Stimulated activated naive B cell treated with anti-CD40 and anti-IgM and Interleukin-4, amounts not matched to agents 10 μg/mL and 1 μg/mL and 100 μg/mL, for 72 hours (primary cell): Measurements from ENCODE around the gene WDTC1.

Experiments used
- ATAC-seq, 2 donors: fragments of 150-1000 bp; cut with Tn5 transposase; replicated peaks; 2 replicates each; pipeline ENCODE4 v1.10.0; 2021; ENCODE audit warnings: moderate library complexity in 1 of 2
- DNase-seq: peaks from one replicate; pipeline ENCODE4 v3.0.0; 2021
- H3K27ac Mint-ChIP-seq: one replicate; pipeline ENCODE4 v1.8.0; 2022; ENCODE audit warnings: mild to moderate bottlenecking, mixed read lengths
- H3K27me3 Mint-ChIP-seq, 2 donors: one replicate each; pipeline ENCODE4 v1.8.0; 2022; ENCODE audit warnings: mixed read lengths in 2 of 2
- H3K36me3 Mint-ChIP-seq, 2 donors: one replicate each; pipeline ENCODE4 v1.8.0; 2022; ENCODE audit warnings: mixed read lengths in 2 of 2, mild to moderate bottlenecking in 1 of 2
- H3K4me1 Mint-ChIP-seq, 2 donors: one replicate each; pipeline ENCODE4 v1.8.0; 2022; ENCODE audit warnings: mixed read lengths in 2 of 2, mild to moderate bottlenecking in 1 of 2
- H3K4me3 Mint-ChIP-seq, 2 donors: one replicate each; pipeline ENCODE4 v1.8.0; 2022; ENCODE audit warnings: mild to moderate bottlenecking in 2 of 2, mixed read lengths in 2 of 2, moderate library complexity in 1 of 2
- H3K9me3 Mint-ChIP-seq, 2 donors: one replicate each; pipeline ENCODE4 v1.8.0; 2022; ENCODE audit warnings: mixed read lengths in 2 of 2, mild to moderate bottlenecking in 1 of 2

The WDTC1 gene

DNA sequence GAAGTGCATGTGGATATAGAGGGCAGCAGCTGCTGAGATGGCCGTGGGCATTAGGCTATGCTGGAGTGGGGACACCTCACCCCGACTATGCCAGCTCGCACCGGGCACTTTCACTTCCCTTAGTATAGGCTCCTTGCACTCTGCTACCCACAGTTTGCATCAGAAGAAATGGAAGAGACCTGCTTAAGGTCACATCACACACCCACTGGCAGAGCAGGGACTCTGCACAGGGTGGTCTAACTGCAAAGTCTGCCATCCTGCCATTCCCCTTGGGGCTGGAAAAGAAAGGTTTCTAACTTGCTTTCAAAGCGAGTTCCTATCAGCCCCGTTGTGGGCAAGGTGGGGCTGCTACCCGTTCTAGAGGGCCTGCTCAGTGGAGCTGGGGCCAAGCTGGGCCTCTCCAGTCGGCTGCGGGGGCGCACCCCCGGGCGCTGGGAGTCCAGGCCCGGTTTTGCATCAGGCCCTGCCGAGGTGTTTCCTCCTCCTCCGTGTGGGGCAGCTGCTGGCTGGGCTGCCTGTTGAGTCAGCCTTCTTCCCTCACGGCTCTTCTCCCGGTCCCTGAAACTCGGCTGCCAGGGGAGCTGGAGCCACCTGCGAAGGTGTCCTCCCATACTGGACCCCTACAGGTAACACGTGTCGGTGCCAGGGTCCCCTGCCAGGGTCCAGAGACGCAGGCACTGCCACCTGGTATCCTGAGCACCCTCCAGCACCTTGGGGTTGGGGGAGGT lies 107.3 kb downstream of the WDTC1 start, which contains the start of gene SYTL1:
Gene SYTL1, plus strand, starts transcription at position 498 of the 728 bp plus-strand sequence. CDS start 3,313 bp downstream, outside the sequence.
- Mint-ChIP-seq H3K36me3 (peaks cover 16 to 29% of the 10 kb centered on the region in 2 donors), H3K9me3 (no peaks in the 10 kb centered on the region), H3K27me3 (no peaks in the 10 kb centered on the region), H3K4me1 (peaks cover 48 to 72% of the 10 kb centered on the region in 2 donors), H3K27ac (peak within 1 kb of the TSS; percentile 96), H3K4me3 (peak within 1 kb of the TSS; percentile 86 to 89)
- peak; percentile 85 to 86 for ATAC-seq
- DNase-seq, result peak; percentile 72

DNA sequence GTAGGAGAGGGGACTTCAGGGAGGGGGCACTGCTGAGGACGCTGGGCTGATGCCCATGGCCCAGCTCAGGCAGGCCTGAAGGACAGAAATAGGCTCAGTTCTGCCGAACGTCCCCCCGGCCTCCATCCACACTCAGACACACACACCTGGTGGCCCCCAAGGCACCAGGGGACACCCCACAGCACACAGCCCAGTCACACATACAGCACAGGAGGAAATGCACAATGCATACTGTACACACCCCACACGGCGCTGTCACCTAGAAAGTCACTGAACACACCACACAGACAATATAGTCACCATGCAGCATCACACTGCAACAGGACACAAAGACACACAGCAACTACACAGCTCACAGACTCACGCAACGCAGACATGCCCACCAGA lies 108.0 kb downstream of the WDTC1 start:
- Mint-ChIP-seq H3K9me3 (no peaks in the 10 kb centered on the region), H3K4me1 (peaks cover 48 to 75% of the 10 kb centered on the region in 2 donors), H3K4me3 (peak overlapping the region; percentile 86 to 89), H3K36me3 (peaks cover 16 to 27% of the 10 kb centered on the region in 2 donors), H3K27ac (peak overlapping the region; percentile 96), H3K27me3 (no peaks in the 10 kb centered on the region)
- ATAC-seq (peak; percentile 49 to 50), DNase-seq (no peak)

DNA sequence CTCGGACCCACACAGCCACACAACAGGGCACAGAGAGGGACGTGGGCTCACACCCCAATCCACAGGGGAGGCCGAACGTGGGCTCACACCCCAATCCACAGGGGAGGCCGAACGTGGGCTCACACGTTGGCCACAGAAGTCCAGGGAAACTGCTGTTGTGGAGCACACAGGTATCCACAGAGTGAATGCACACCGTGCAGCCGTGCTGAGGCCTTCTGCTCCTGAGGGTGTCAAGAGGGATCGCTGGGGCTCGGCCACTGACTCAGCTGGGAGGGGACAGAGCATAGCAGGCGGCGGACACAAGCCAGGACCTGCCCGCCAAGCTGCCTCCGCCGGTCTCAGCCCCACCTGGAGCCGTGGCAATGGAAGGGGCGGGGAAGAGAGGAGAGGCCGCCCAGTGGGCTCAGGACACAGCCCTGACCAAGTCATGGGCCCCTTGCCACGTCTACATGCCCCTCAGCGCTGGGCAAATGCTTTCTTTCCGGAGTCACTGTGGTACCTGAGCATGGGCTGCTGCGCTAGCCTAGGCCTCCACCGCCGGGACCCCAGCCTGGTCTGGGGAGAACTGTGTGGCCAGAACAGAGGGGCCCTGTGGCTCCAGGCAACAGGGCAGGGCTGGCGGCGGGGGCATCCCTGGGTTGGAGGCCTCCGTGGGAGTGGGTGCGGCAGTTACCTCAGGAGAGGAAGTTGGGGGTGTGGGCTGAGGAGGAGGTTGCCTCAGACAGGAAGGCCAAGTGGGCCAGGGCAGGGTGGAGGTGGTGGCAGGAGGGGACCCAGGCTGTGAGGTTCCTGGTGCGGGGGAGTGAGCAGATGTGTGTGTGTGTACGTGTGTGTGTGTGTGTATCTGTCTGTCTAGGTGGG lies 108.6 kb downstream of the WDTC1 start:
- Mint-ChIP-seq H3K27me3 (no peaks in the 10 kb centered on the region), H3K4me3 (peak overlapping the region; percentile 86 to 89), H3K4me1 (peaks cover 52 to 82% of the 10 kb centered on the region in 2 donors), H3K27ac (peak overlapping the region; percentile 96), H3K9me3 (no peaks in the 10 kb centered on the region), H3K36me3 (peaks cover 20 to 31% of the 10 kb centered on the region in 2 donors)
- peak; percentile 55 for DNase-seq
- ATAC-seq, result peak; percentile 33 to 51

DNA sequence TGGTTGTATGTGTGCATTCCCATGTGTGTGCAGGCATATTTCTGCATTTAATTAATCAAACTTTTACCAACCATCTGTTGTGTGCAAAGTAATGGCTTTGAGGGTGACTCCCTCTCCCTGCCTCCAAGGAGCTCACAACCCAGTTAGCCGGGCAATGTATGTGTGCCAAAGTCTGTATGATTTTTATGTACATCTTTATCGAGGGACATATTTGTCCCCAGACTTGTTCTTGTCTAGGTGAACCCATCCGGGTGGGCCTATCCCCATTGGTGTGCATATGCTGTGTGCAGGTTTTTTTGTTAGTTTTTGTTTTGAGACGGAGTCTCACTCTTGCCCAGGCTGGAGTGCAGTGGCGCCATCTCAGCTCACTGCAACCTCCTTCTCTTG lies 109.2 kb downstream of the WDTC1 start:
- Mint-ChIP-seq H3K36me3 (peaks cover 14 to 29% of the 10 kb centered on the region in 2 donors), H3K27ac (peak overlapping the region; percentile 96), H3K27me3 (no peaks in the 10 kb centered on the region), H3K9me3 (no peaks in the 10 kb centered on the region), H3K4me3 (peak overlapping the region; percentile 86 to 89), H3K4me1 (peaks cover 52 to 83% of the 10 kb centered on the region in 2 donors)
- DNase-seq (no peak), ATAC-seq (no peak)

DNA sequence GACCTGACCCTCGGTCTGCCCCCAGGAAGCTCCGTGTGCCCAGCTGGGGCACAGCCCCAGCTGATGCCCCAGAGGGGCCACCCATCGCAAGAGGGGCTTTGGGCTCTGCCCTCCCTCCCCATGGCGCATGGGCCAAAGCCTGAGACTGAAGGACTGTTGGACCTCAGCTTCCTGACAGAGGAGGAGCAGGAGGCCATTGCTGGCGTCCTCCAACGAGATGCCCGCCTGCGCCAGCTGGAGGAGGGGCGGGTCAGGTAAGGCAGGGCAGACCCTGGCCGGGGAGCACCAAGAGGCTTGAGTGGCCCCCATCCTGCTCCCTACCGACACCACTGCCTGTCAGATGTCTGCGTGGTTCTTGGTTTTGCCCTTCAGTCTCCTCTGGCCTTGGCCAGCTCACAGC lies 110.8 kb downstream of the WDTC1 start:
- H3K4me3 Mint-ChIP-seq, result no peak overlapping the region
- no peaks in the 10 kb centered on the region for H3K9me3 Mint-ChIP-seq
- H3K27me3 Mint-ChIP-seq, result no peaks in the 10 kb centered on the region
- peaks cover 9 to 17% of the 10 kb centered on the region in 2 donors for H3K36me3 Mint-ChIP-seq
- H3K27ac Mint-ChIP-seq, result no peak overlapping the region
- DNase-seq (no peak), ATAC-seq (no peak)
- H3K4me1 Mint-ChIP-seq, result peaks cover 43 to 73% of the 10 kb centered on the region in 2 donors

DNA sequence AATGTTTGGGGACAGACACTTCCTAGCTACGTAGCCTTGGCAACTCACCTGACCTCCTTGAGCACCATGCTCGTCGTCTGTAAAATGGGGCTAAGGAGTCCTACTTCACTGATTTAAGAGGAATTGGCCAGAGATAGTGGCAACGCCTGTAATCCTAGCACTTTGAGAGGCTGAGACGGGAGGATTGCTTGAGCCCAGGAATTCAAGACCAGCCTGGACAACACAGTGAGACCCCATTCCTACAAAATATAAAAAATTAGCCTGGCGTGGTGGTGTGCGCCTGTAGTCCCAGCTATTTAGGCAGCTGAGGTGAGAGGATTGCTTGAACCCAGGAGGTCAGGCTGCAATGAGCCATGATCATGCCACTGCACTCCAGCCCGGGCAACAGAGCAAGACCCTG lies 111.9 kb downstream of the WDTC1 start:
- H3K9me3 Mint-ChIP-seq, result no peaks in the 10 kb centered on the region
- peaks cover 9 to 17% of the 10 kb centered on the region in 2 donors for H3K36me3 Mint-ChIP-seq
- no peak overlapping the region for H3K27ac Mint-ChIP-seq

DNA sequence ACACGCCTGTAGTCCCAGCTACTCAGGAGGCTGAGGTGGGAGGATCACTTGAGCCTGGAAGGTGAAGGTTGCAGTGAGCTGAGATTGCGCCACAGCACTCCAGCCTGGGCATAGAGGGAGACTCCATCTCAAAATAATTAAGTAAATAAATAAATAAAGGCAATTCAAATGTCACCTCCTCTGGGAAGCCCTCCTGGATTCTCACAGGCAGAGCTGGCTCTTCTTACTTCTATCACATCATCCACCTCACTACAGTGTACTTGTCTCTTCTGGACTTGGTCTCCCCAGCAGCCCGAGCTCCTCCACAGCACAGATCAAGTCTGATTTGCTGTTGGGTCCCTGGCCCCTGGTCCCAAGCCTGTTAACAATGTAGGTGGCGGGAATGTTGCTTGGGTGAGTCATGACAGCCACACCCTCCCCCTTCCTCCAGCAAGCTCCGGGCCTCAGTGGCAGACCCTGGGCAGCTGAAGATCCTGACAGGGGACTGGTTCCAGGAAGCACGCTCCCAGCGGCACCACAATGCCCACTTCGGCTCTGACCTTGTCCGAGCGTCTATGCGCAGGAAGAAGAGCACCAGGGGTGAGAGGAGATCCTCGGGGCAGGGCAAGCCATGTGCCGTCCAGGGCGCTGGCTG lies 112.7 kb downstream of the WDTC1 start:
- Mint-ChIP-seq H3K27ac (no peak overlapping the region), H3K9me3 (no peaks in the 10 kb centered on the region), H3K4me1 (peaks cover 32 to 55% of the 10 kb centered on the region in 2 donors), H3K27me3 (no peaks in the 10 kb centered on the region), H3K36me3 (peaks cover 9 to 17% of the 10 kb centered on the region in 2 donors), H3K4me3 (no peak overlapping the region)
- ATAC-seq (no peak), DNase-seq (no peak)

More for the DNA sequence above, 111.9 kb downstream of the WDTC1 start:
- no peak for ATAC-seq
- Mint-ChIP-seq H3K27me3 (no peaks in the 10 kb centered on the region), H3K4me3 (no peak overlapping the region), H3K4me1 (peaks cover 38 to 62% of the 10 kb centered on the region in 2 donors)
- no peak for DNase-seq

DNA sequence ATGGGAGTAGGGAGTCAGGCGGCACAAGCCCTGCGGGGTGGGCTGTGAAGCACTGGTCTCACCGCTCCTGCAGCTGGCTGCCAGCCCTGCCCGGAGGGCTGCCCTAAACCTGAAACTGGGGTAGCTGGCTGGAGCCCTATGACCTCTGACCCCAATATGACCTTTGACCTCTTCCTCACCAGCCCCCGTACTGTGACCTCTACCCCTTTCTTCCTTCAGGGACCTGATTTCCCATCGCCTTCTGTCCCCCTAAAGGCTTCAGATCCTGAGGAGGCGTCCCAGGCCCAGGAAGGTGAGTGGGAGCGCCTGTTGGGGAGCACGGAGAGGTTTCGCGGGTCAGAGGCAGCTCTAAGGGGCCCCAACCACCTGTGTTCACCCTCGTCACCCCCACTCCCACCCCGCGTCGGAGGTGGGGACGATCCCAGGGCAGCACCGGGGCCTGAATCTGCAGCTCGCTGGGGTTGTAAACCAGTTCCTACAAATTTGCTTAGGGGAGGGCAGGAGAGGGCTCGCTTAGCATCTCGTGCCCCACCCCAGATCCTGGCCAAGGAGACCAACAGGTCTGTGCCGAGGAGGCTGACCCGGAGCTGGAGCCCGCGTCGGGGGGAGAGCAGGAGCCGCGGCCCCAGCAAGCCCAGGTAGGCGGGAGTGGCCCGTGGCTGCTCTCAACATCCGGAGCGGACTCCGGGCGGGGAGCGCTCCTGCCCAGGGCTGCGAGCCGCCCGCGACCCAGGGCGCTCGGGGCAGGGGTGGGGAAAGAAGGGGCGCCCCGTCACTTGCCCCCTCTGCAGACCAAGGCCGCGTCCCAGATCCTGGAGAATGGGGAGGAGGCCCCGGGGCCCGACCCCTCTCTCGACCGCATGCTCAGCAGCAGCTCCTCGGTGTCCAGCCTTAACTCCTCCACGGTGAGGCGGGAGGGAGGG lies 114.7 kb downstream of the WDTC1 start:
- no peak overlapping the region for H3K27ac Mint-ChIP-seq
- ATAC-seq (peak; percentile 70 to 85), DNase-seq (no peak)
- peaks cover 15 to 35% of the 10 kb centered on the region in 2 donors for H3K4me1 Mint-ChIP-seq
- H3K27me3 Mint-ChIP-seq, result no peaks in the 10 kb centered on the region
- no peaks in the 10 kb centered on the region for H3K9me3 Mint-ChIP-seq
- H3K4me3 Mint-ChIP-seq, result peak overlapping the region; percentile 36 to 78
- H3K36me3 Mint-ChIP-seq, result peaks cover 9 to 17% of the 10 kb centered on the region in 2 donors

DNA sequence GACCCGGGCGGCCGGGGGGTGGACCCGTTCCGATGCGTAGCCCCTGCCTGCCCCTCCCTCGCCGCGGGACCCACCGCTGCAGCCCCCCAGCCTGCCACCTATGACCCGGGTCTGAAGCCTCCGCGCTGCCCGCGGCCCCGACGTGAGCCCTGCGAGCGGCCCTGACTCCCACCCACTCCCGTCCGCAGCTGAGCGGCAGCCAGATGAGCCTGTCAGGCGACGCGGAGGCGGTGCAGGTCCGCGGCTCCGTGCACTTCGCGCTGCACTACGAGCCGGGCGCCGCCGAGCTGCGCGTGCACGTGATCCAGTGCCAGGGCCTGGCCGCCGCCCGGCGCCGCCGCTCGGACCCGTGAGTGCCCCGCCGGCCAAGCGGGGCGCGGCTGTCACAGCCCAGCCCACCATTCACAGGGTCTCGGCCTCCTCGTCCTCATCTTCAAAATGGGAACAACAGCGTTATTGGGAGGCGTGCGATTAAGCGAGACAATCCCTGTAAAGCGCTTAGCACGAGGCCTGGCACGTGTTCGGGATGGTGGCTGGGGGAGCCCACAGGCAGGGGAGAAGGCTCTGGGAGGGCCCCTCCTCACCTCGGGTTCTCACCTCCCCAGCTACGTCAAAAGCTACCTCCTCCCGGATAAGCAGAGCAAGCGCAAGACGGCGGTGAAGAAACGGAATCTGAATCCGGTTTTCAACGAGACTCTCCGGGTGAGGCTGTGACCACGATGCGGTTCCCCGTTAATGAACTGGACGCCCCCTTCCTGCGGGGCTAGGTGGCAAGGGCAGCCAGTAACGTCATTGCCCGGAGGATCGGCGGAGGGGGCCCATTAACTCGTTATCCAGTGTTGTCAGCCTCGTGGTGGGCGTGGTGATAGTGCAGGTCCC lies 115.6 kb downstream of the WDTC1 start:
- H3K27ac Mint-ChIP-seq, result no peak overlapping the region
- peak overlapping the region; percentile 32 to 78 for H3K4me3 Mint-ChIP-seq
- H3K4me1 Mint-ChIP-seq, result peaks cover 12 to 29% of the 10 kb centered on the region in 2 donors
- peak; percentile 66 to 82 for ATAC-seq
- no peaks in the 10 kb centered on the region for H3K27me3 Mint-ChIP-seq
- H3K9me3 Mint-ChIP-seq, result no peaks in the 10 kb centered on the region
- peaks cover 9 to 17% of the 10 kb centered on the region in 2 donors for H3K36me3 Mint-ChIP-seq
- no peak for DNase-seq

DNA sequence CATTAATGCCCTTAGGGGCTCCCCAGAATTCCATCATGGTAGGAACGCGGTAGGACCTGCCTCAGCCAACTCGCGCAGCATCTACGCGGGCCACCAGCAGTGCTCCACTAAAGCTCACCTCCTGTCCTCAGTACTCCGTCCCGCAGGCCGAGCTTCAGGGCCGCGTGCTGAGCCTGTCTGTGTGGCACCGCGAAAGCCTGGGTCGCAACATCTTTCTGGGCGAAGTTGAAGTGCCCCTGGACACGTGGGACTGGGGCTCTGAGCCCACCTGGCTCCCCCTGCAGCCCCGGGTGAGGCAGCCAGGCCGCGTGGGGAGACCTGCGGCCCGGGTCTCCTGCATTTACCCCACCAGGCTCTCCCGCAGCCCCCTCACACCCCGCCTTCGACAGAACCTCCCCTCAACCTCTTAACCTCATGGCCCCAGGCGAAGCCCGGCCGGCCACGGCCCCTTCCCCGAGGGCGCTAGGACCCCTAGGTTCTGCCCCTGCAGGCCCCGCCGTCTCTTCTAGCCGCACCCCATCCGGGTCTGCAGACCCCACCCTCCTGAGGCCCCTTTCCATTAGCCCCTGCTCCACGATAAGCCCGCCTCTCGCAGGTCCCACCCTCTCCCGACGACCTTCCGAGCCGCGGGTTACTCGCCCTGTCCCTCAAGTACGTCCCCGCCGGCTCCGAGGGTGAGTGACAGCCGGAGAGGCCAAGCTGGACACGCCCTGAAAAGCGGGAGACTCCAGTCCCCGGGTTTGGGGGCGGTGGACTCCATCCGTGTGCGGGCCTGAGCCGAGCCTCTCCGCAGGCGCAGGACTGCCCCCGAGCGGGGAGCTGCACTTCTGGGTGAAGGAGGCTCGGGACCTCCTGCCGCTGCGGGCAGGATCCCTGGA lies 116.5 kb downstream of the WDTC1 start:
- no peak for ATAC-seq
- Mint-ChIP-seq H3K4me3 (peak overlapping the region in 1 of 2 donors; percentile 19), H3K9me3 (no peaks in the 10 kb centered on the region)

DNA sequence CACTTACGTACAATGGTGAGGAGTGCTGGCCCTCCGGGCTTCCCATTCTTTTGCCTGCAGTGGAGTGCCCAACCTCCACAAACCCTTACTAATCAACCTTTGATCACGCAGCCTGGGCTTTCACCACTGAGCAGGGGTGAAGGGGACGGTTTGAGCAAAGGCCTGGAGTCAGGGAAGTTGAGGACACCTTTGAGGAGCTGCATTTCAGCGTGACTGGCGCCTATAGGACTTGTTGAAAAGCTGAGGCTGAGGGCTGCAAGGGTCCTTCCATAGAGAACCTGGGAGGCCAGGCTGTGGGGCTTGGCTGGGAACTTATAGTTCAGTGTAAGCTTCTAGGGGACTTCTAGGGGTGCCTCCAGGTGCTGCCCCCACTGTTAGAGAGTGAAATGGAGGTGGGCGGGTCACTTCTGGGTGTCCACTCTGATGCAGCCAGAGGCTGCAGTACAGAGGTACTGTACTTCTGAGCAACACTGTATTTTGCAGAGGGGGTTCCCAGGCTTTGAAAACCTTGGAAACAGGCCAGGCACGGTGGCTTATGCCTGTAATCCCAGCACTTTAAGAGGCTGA lies 117.2 kb downstream of the WDTC1 start:
- H3K36me3 Mint-ChIP-seq, result peaks cover 6 to 9% of the 10 kb centered on the region in 2 donors
- peaks cover 16 to 25% of the 10 kb centered on the region in 2 donors for H3K4me1 Mint-ChIP-seq
- H3K9me3 Mint-ChIP-seq, result no peaks in the 10 kb centered on the region
- no peak overlapping the region for H3K27ac Mint-ChIP-seq
- H3K27me3 Mint-ChIP-seq, result no peaks in the 10 kb centered on the region
- ATAC-seq, result no peak
- DNase-seq, result no peak
- H3K4me3 Mint-ChIP-seq, result no peak overlapping the region

More for the DNA sequence above, 116.5 kb downstream of the WDTC1 start:
- H3K4me1 Mint-ChIP-seq, result peaks cover 17 to 30% of the 10 kb centered on the region in 2 donors
- no peak overlapping the region for H3K27ac Mint-ChIP-seq
- H3K27me3 Mint-ChIP-seq, result no peaks in the 10 kb centered on the region
- H3K36me3 Mint-ChIP-seq, result peaks cover 9 to 14% of the 10 kb centered on the region in 2 donors
- no peak for DNase-seq

DNA sequence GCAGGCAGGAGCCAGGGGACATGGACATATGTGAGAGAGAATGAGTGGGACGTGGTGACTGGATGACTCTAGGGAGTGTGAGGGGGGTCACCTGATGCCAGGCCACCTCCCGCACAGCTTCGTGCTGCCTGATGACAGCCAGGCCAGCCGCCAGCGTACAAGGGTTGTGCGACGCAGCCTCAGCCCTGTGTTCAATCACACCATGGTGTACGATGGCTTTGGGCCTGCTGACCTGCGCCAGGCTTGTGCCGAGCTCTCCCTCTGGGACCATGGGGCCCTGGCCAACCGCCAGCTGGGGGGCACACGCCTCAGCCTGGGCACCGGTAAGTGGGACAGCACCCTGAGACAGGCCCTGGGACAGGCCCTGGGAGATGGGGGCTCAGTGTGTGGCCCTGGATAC lies 118.7 kb downstream of the WDTC1 start:
- Mint-ChIP-seq H3K27ac (no peak overlapping the region), H3K4me3 (no peak overlapping the region), H3K36me3 (peaks cover under 1 to 1% of the 10 kb centered on the region in 2 donors), H3K27me3 (no peaks in the 10 kb centered on the region), H3K4me1 (peaks cover 20 to 29% of the 10 kb centered on the region in 2 donors), H3K9me3 (no peaks in the 10 kb centered on the region)
- ATAC-seq (no peak), DNase-seq (no peak)
